HCT116 (cell line): ENCODE data around the gene HNF4A. TPM values are rescaled to one million over a fixed set of nuclear protein-coding genes. Genes with fewer than 3 reads are reported as not detected.
A peak's percentile ranks its signal among the peaks of the same experiment; 100 is the strongest.

Experiments
- ATAC-seq: fragments of 200-7000 bp; cut with Tn5 transposase; 2 replicates; pipeline ENCODE4 v1.9.1; 2020; ENCODE audit warnings: mild to moderate bottlenecking, moderate library complexity
- BruUV-seq: library from RNA; stranded (reverse); fragments of 400-500 nt; replicated peaks from 2 replicates; lab custom pipeline; 2021; lab: Mats Ljungman, UMichigan
- CTCF ChIA-PET: fragments of 300-600 bp; sonication (Branson Sonifier 250); formaldehyde crosslinking; loops from one replicate; lab custom pipeline; 2021; ENCODE audit warnings: antibody characterized with exemption; lab: Charles Lee
- POLR2A ChIA-PET: fragments of 300-600, 350-600 bp; sonication (Branson Sonifier 250); formaldehyde crosslinking; loops from one replicate; lab custom pipeline; 2021; ENCODE audit warnings: antibody characterized with exemption; lab: Charles Lee
- RAD21 ChIA-PET, 2 experiments: fragments of 300-600 bp; sonication (Branson Sonifier 250); formaldehyde crosslinking; loops; one replicate each; lab custom pipeline; 2023; ENCODE audit warnings: low total read pairs in 2 of 2; ENCODE audit not compliant: uncharacterized antibody in 2 of 2, unreplicated experiment in 2 of 2, low non-redundant PET in 1 of 2; lab: Charles Lee
- DNase-seq: peaks from one replicate; pipeline ENCODE4 v3.0.0-alpha.2; 2010; ENCODE audit warnings: low read depth, low spot score
- H2AFZ ChIP-seq: fragments of 200-600 bp; shearing (Covaris generic), sonication (generic); 2 replicates; pipeline ENCODE4 v1.6.1; 2017; ENCODE audit warnings: low read depth, mixed run types, mixed read lengths, antibody characterized with exemption, low read length; ENCODE audit not compliant: poor library complexity, severe bottlenecking
- H3K27ac ChIP-seq: 2 replicates; pipeline ENCODE4 v1.5.1; 2012; ENCODE audit warnings: low read depth, low read length
- H3K27me3 ChIP-seq: fragments of 200-600 bp; sonication (generic); 2 replicates; pipeline ENCODE4 v1.6.1; 2016; ENCODE audit warnings: mixed run types, low read length, mixed read lengths; ENCODE audit not compliant: insufficient read depth
- H3K36me3 ChIP-seq, 2 experiments: fragments of 200-500 bp in 1 of 2; fragments of 200-600 bp in 1 of 2; sonication (Bioruptor generic) in 1 of 2; sonication (generic) in 1 of 2; 2 replicates each; pipeline versions ENCODE4 v1.5.1 to v1.6.1; 2014 to 2016; ENCODE audit warnings: low read length in 2 of 2, inconsistent platforms in 1 of 2, mixed read lengths in 1 of 2, mixed run types in 1 of 2; ENCODE audit not compliant: insufficient read depth in 2 of 2, control insufficient read depth in 1 of 2
- H3K4me1 ChIP-seq, 2 experiments: fragments of 200-600 bp in 1 of 2; sonication (generic) in 1 of 2; 2 replicates each; pipeline versions ENCODE4 v1.5.1 to v1.6.1; 2012 to 2017; ENCODE audit warnings: low read length in 2 of 2, inconsistent platforms in 1 of 2, mild to moderate bottlenecking in 1 of 2, mixed read lengths in 1 of 2, mixed run types in 1 of 2, moderate library complexity in 1 of 2; ENCODE audit not compliant: insufficient read depth in 2 of 2, control insufficient read depth in 1 of 2
- H3K4me2 ChIP-seq: fragments of 200-600 bp; sonication (generic); 2 replicates; pipeline ENCODE4 v1.6.1; 2017; ENCODE audit warnings: mixed run types, low read length, mixed read lengths
- H3K4me3 ChIP-seq, 2 experiments: fragments of 200-600 bp in 1 of 2; sonication (generic) in 1 of 2; replicated peaks in 1 of 2; 2 replicates each; pipeline ENCODE4 v1.5.1; 2011 to 2016; ENCODE audit warnings: low read length in 2 of 2, control low read depth in 1 of 2, low read depth in 1 of 2, mild to moderate bottlenecking in 1 of 2, mixed read lengths in 1 of 2, mixed run types in 1 of 2
- H3K79me2 ChIP-seq: fragments of 200-600 bp; sonication (generic); 2 replicates; pipeline ENCODE4 v1.6.1; 2017; ENCODE audit warnings: mild to moderate bottlenecking, mixed run types, low read length, moderate library complexity, mixed read lengths; ENCODE audit not compliant: insufficient read depth
- H3K9ac ChIP-seq: fragments of 200-600 bp; sonication (generic); 2 replicates; pipeline ENCODE4 v1.6.1; 2016; ENCODE audit warnings: low read length, mixed read lengths
- H3K9me2 ChIP-seq: fragments of 200-600 bp; sonication (generic), shearing (Covaris generic); 2 replicates; pipeline ENCODE4 v1.6.1; 2017; ENCODE audit warnings: mixed run types, mild to moderate bottlenecking, moderate library complexity; ENCODE audit not compliant: insufficient read depth
- H3K9me3 ChIP-seq, 2 experiments: fragments of 200-500 bp in 1 of 2; fragments of 200-600 bp in 1 of 2; sonication (Bioruptor generic) in 1 of 2; sonication (generic) in 1 of 2; 2 replicates each; pipeline ENCODE4 v1.6.1; 2014 to 2017; ENCODE audit warnings: low read length in 2 of 2, mixed read lengths in 2 of 2, inconsistent platforms in 1 of 2, low read depth in 1 of 2, mild to moderate bottlenecking in 1 of 2, mixed run types in 1 of 2, moderate library complexity in 1 of 2; ENCODE audit not compliant: control insufficient read depth in 1 of 2, insufficient read depth in 1 of 2
- H4K20me1 ChIP-seq: fragments of 200-600 bp; sonication (generic), shearing (Covaris generic); 2 replicates; pipeline ENCODE4 v1.6.1; 2017; ENCODE audit warnings: mixed run types, mild to moderate bottlenecking, moderate library complexity; ENCODE audit not compliant: insufficient read depth
- CBX3 ChIP-seq: IDR thresholded peaks from 2 replicates; pipeline ENCODE4 v1.6.1; 2012; ENCODE audit warnings: low read depth
- CEBPB ChIP-seq: IDR thresholded peaks from 2 replicates; pipeline ENCODE4 v1.6.1; 2012; ENCODE audit warnings: low read depth
- EGR1 ChIP-seq: IDR thresholded peaks from 2 replicates; pipeline ENCODE4 v1.6.1; 2012; ENCODE audit warnings: low read depth
- ELF1 ChIP-seq: IDR thresholded peaks from 2 replicates; pipeline ENCODE4 v1.6.1; 2012; ENCODE audit warnings: low read depth, borderline replicate concordance
- FOSL1 ChIP-seq: IDR thresholded peaks from 2 replicates; pipeline ENCODE4 v1.6.1; 2012; ENCODE audit warnings: low read depth
- JUND ChIP-seq: IDR thresholded peaks from 2 replicates; pipeline ENCODE4 v1.6.1; 2012
- POLR2A ChIP-seq: IDR thresholded peaks from 2 replicates; pipeline ENCODE4 v1.7.0; 2011; ENCODE audit warnings: borderline replicate concordance; ENCODE audit not compliant: insufficient read depth, insufficient read length; ENCODE audit errors: extremely low read depth
- RAD21 ChIP-seq: IDR thresholded peaks from 2 replicates; pipeline ENCODE4 v1.6.1; 2012; ENCODE audit warnings: low read depth, mild to moderate bottlenecking
- SP1 ChIP-seq: IDR thresholded peaks from 2 replicates; pipeline ENCODE4 v1.6.1; 2012; ENCODE audit warnings: low read depth
- TCF7L2 ChIP-seq: IDR thresholded peaks from 2 replicates; pipeline ENCODE4 v1.7.0; 2011; ENCODE audit warnings: borderline replicate concordance, inconsistent platforms; ENCODE audit not compliant: insufficient read depth, insufficient read length; ENCODE audit errors: extremely low read depth
- intact Hi-C: fragments of 100-400 bp; cut with micrococcal nuclease; formaldehyde crosslinking; loops from 2 replicates; pipeline ENCODE4 v1.10.0; 2022
- total RNA-seq: library from RNA; stranded (reverse); gene quantifications from one replicate; pipeline ENCODE4 v1.2.1, GENCODE V29; 2021; ENCODE audit not compliant: unreplicated experiment
- TF ChIP-seq, protein P1 (sequence below): IDR thresholded peaks from 2 replicates; pipeline ENCODE4 v1.6.1; 2012

HNF4A gene
- total RNA-seq, 1 experiment from 2014 or later = 7.4 TPM

DNA sequence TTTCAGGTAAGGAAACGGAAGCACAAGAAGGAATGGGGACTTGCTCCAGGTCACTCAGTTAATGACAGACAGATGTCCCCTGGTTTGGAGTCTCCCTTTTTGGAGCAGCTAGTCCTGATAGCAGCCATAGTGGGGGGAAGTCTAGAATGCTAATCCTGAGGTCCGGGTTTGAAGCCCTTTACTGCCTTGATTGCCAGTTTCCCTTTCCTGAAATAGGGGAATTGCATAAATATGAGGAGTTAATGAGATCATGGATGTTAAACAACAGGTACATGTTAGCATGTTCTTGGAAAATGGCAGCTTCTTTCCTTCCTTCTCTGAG is 119.8 kb downstream of the HNF4A start:
- intact Hi-C loops = loop anchor here (2.0 kb wide), 1 partner anchor 135 kb away; no protein-coding TSS in a partner anchor
- no peaks in the 10 kb centered on the region for H3K27me3 ChIP-seq
- no peak overlapping the region for H2AFZ ChIP-seq
- peak overlapping the region; percentile 77 to 94 for H3K4me3 ChIP-seq
- BruUV-seq = TSS peak; percentile 95
- H3K27ac ChIP-seq = no peak overlapping the region; the same call in 1 of the 2 replicates
- TF ChIP-seq ELF1 (no peak; the same call in 1 of the 2 replicates), FOSL1 (no peak), JUND (no peak), RAD21 (no peak), POLR2A (no peak), EGR1 (no peak), TCF7L2 (no peak), CBX3 (no peak), SP1 (no peak), CEBPB (no peak)
- TF ChIP-seq, protein P1, sequence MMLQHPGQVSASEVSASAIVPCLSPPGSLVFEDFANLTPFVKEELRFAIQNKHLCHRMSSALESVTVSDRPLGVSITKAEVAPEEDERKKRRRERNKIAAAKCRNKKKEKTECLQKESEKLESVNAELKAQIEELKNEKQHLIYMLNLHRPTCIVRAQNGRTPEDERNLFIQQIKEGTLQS = no peak
- peaks cover 13% of the 10 kb centered on the region; the same call in 1 of the 2 replicates for H3K79me2 ChIP-seq
- RAD21 ChIA-PET = no interaction called here
- no peaks in the 10 kb centered on the region for H4K20me1 ChIP-seq
- no peaks in the 10 kb centered on the region for H3K9me3 ChIP-seq
- CTCF ChIA-PET = interaction anchor here (1.3 kb wide), 1 partner anchor 135 kb away, joined by 8 read pairs; no protein-coding TSS in a partner anchor
- H3K4me2 ChIP-seq = peak overlapping the region; percentile 85
- DNase-seq (no peak), ATAC-seq (0 out of 2 replicates have a peak, but pooled peaks have one; percentile 1)
- POLR2A ChIA-PET = no interaction called here
- no peaks in the 10 kb centered on the region for H3K9me2 ChIP-seq
- H3K4me1 ChIP-seq = peaks cover 3 to 20% of the 10 kb centered on the region in 2 experiments; a peak in 2 of 4 replicates
- peak overlapping the region; percentile 86 for H3K9ac ChIP-seq
- H3K36me3 ChIP-seq = peaks cover under 1 to 2% of the 10 kb centered on the region in 2 experiments; a peak in 1 of 4 replicates
